K562 (cell line): ENCODE results near the gene BLVRA. TPM values are rescaled to one million over a fixed set of nuclear protein-coding genes. Genes with fewer than 3 reads are reported as not detected.
A peak's percentile ranks its signal among the peaks of the same experiment; 100 is the strongest.

ENCODE experiments used
- AFF1 ChIP-seq, 2 experiments: fragments of 450-650 bp; IDR thresholded peaks; 2 replicates each; pipeline ENCODE4 v1.6.1; 2018; ENCODE audit warnings: mild to moderate bottlenecking in 2 of 2, low read depth in 1 of 2; ENCODE audit not compliant: partially characterized antibody in 2 of 2
- ARHGAP35 ChIP-seq: fragments of 450-650 bp; IDR thresholded peaks from 2 replicates; pipeline ENCODE4 v1.6.1; 2018; ENCODE audit not compliant: partially characterized antibody
- BRF2 ChIP-seq: IDR thresholded peaks from 3 replicates; pipeline ENCODE4 v1.6.1; 2011; ENCODE audit warnings: borderline replicate concordance, mild to moderate bottlenecking; ENCODE audit not compliant: insufficient read length, insufficient read depth
- DNMT1 ChIP-seq: fragments of 450-650 bp; IDR thresholded peaks from 2 replicates; pipeline ENCODE4 v1.6.1; 2016; ENCODE audit warnings: antibody characterized with exemption, mild to moderate bottlenecking
- E4F1 ChIP-seq: fragments of 250-450 bp; sonication (Bioruptor Pico); IDR thresholded peaks from 2 replicates; pipeline ENCODE4 v1.5.0; 2021; ENCODE audit warnings: mild to moderate bottlenecking, borderline replicate concordance
- ELF2 ChIP-seq: fragments of 250-450 bp; sonication (Bioruptor Pico); IDR thresholded peaks from 2 replicates; pipeline ENCODE4 v1.5.0; 2021; ENCODE audit warnings: mild to moderate bottlenecking
- FOXJ3 ChIP-seq: sonication (generic); formaldehyde crosslinking; IDR thresholded peaks from 2 replicates; pipeline ENCODE4 v1.4.0; 2020; ENCODE audit warnings: mild to moderate bottlenecking, missing genetic modification reagents
- FOXK1 ChIP-seq: sonication (generic); formaldehyde crosslinking; IDR thresholded peaks from 2 replicates; pipeline ENCODE4 v1.8.0; 2022; ENCODE audit warnings: missing genetic modification reagents, mild to moderate bottlenecking, borderline replicate concordance
- HDAC8 ChIP-seq: fragments of 450-650 bp; IDR thresholded peaks from 2 replicates; pipeline ENCODE4 v1.6.1; 2016; ENCODE audit warnings: mild to moderate bottlenecking, missing genetic modification characterization, moderate library complexity, missing compliant biosample characterization
- HMBOX1 ChIP-seq: sonication (generic); IDR thresholded peaks from 2 replicates; pipeline ENCODE4 v1.6.1; 2016
- JUNB ChIP-seq: fragments of 450-650 bp; formaldehyde crosslinking; conservative IDR thresholded peaks from 2 replicates; pipeline ENCODE4 v1.4.0; 2020; ENCODE audit warnings: mild to moderate bottlenecking
- MED1 ChIP-seq: sonication (generic); formaldehyde crosslinking; IDR thresholded peaks from 2 replicates; pipeline ENCODE4 v1.8.1; 2023; ENCODE audit warnings: missing genetic modification reagents, borderline replicate concordance
- NELFE ChIP-seq: IDR thresholded peaks from 2 replicates; pipeline ENCODE4 v1.6.1; 2011; ENCODE audit warnings: mild to moderate bottlenecking; ENCODE audit not compliant: insufficient read depth, insufficient read length
- NFIC ChIP-seq: fragments of 450-650 bp; IDR thresholded peaks from 2 replicates; pipeline ENCODE4 v1.6.1; 2017; ENCODE audit warnings: mild to moderate bottlenecking, inconsistent platforms
- SMARCA4 ChIP-seq: fragments of 450-650 bp; IDR thresholded peaks from 2 replicates; pipeline ENCODE4 v1.6.1; 2016
- TAF9B ChIP-seq: fragments of 450-650 bp; IDR thresholded peaks from 2 replicates; pipeline ENCODE4 v1.6.1; 2018; ENCODE audit warnings: mild to moderate bottlenecking; ENCODE audit not compliant: partially characterized antibody
- TRIM24 ChIP-seq, 2 experiments: fragments of 450-650 bp; IDR thresholded peaks; 2 replicates each; pipeline ENCODE4 v1.6.1; 2016
- WHSC1 ChIP-seq: IDR thresholded peaks from one replicate; pipeline ENCODE4 v1.6.1; 2012; ENCODE audit warnings: low read length, control low read depth, inconsistent platforms
- ZNF12 ChIP-seq: sonication (generic); formaldehyde crosslinking; IDR thresholded peaks from 2 replicates; pipeline ENCODE4 v1.4.0; 2020; ENCODE audit warnings: mild to moderate bottlenecking, missing genetic modification reagents
- ZNF507 ChIP-seq: conservative IDR thresholded peaks from 2 replicates; pipeline ENCODE4 v1.6.1; 2017; ENCODE audit warnings: missing genetic modification characterization, missing compliant biosample characterization
- ZNF695 ChIP-seq: fragments of 450-650 bp; formaldehyde crosslinking; IDR thresholded peaks from 2 replicates; pipeline ENCODE4 v1.4.0; 2020; ENCODE audit warnings: mild to moderate bottlenecking, moderate library complexity
- ZNF717 ChIP-seq: fragments of 250-450 bp; sonication (Bioruptor Pico); IDR thresholded peaks from 2 replicates; pipeline ENCODE4 v1.5.0; 2021
- polyA plus RNA-seq, 8 experiments: library from polyadenylated mRNA; depleted of rRNA in 4 of 8; stranded (reverse) in 5 of 8; unstranded in 3 of 8; fragments of >200 nt; fragmentation: Nextera tagmentation in 2 of 8; fragmentation: Illumina TruSeq in 1 of 8; extraction: Ambion mirVana in 2 of 8; extraction: Trizol in 1 of 8; gene quantifications; 2 replicates each; pipeline versions ENCODE4 v1.2.1 to v1.2.3, GENCODE V29; 2011 to 2014; ENCODE audit warnings: inconsistent platforms in 1 of 8, missing spikeins in 1 of 8
- total RNA-seq, 7 experiments: library from RNA; depleted of rRNA in 6 of 7; stranded (reverse); fragments of >200 nt in 6 of 7; fragmentation: Illumina TruSeq in 2 of 7; extraction: Trizol in 2 of 7; gene quantifications; 2 replicates each; pipeline versions ENCODE4 v1.2.1 to v1.2.3, GENCODE V29; 2011 to 2021; ENCODE audit warnings: low replicate concordance in 1 of 7

BLVRA gene
- total and polyA plus RNA-seq, 9 of the 15 experiments (the other 6 are each of a cell fraction or from before 2014, with no cell fraction given): 48.5 to 147 (median 61.5) TPM

GRCh38 chr7:43756368-43757072, 2.0 kb upstream of the BLVRA start (continued):
- no peak for TF ChIP-seq JUNB
- no peak for TF ChIP-seq HMBOX1
- peak in 1 of 2 experiments; percentile 42 for TF ChIP-seq AFF1 (IDR thresholded peaks at IDR 0.05; ENCODE audit: low read depth in 1 of 2, partially characterized antibody in 2 of 2)
- no peak for TF ChIP-seq FOXJ3 (CRISPR knock-in tag)
- no peak for TF ChIP-seq ZNF717 (CRISPR knock-in tag)
- no peak for TF ChIP-seq ZNF507
- peak; percentile 27; the same call in 1 of the 2 replicates for TF ChIP-seq NFIC
- TF ChIP-seq ELF2 (CRISPR knock-in tag): no peak
- no peak for TF ChIP-seq BRF2
- no peak for TF ChIP-seq TAF9B
- 0 out of 4 replicates have a peak, but pooled peaks of 1 of the 2 experiments have one; percentile 15 for TF ChIP-seq TRIM24 (IDR thresholded peaks at IDR 0.05)
- no peak for TF ChIP-seq WHSC1
- TF ChIP-seq E4F1: no peak
- no peak for TF ChIP-seq DNMT1
- TF ChIP-seq HDAC8 (tag): no peak
- no peak for TF ChIP-seq NELFE
- no peak for TF ChIP-seq FOXK1 (CRISPR knock-in tag)
- peak; percentile 96 for TF ChIP-seq ZNF12 (CRISPR knock-in tag)
- TF ChIP-seq ZNF695 (CRISPR knock-in tag): no peak
- peak; percentile 83 for TF ChIP-seq SMARCA4
- TF ChIP-seq MED1 (CRISPR knock-in tag): no peak
- TF ChIP-seq ARHGAP35: no peak
